OCI-LY3 (cell line): ENCODE measurements around the gene SMAD6.

Experiments used
- CTCF ChIP-seq: fragments of 200-600, 300-600 bp; sonication (generic); IDR thresholded peaks from 2 replicates; pipeline ENCODE4 v1.5.1; 2014; ENCODE audit warnings: antibody characterized with exemption, low read length, low read depth
- EZH2phosphoT487 ChIP-seq: fragments of 200-600 bp; shearing (Covaris generic); IDR thresholded peaks from 2 replicates; pipeline ENCODE4 v1.6.1; 2018; ENCODE audit warnings: antibody characterized with exemption, mixed run types, low read depth

- TF ChIP-seq CTCF (peak; percentile 52), EZH2phosphoT487 (no peak)
Measured at GRCh38 chr15:66789029-66790025, 87.3 kb downstream of the SMAD6 start.
